Activated T-helper 1 cell treated with anti-CD3 and anti-CD28 coated beads, Interleukin-12 subunit alpha, Interleukin-12 subunit beta, Interleukin-2, Interleukin-4 antibody, amounts not matched to agents 30 ng/mL and 10 ng/mL and 1 ng/mL, durations not matched to agents 14 hours and 24 hours and 36 hours (primary cell): ENCODE data around the gene HMGCLL1. TPM values are rescaled to one million over a fixed set of nuclear protein-coding genes. Genes with fewer than 3 reads are reported as not detected.

Source experiments
- DNase-seq: peaks from one replicate; pipeline ENCODE4 v3.0.0; 2021; ENCODE audit warnings: low spot score
- H3K27ac Mint-ChIP-seq: one replicate; pipeline ENCODE4 v1.8.0; 2021; ENCODE audit warnings: mild to moderate bottlenecking, mixed read lengths
- H3K27me3 Mint-ChIP-seq: one replicate; pipeline ENCODE4 v1.8.0; 2022; ENCODE audit warnings: mild to moderate bottlenecking, moderate library complexity, mixed read lengths; ENCODE audit not compliant: insufficient read depth
- H3K36me3 Mint-ChIP-seq: one replicate; pipeline ENCODE4 v1.8.0; 2021; ENCODE audit warnings: low read depth, mixed read lengths
- H3K4me1 Mint-ChIP-seq: one replicate; pipeline ENCODE4 v1.8.0; 2021; ENCODE audit warnings: low read depth, mixed read lengths
- H3K4me3 Mint-ChIP-seq: one replicate; pipeline ENCODE4 v1.8.0; 2021; ENCODE audit warnings: mild to moderate bottlenecking, moderate library complexity, mixed read lengths
- H3K9me3 Mint-ChIP-seq: one replicate; pipeline ENCODE4 v1.8.0; 2021; ENCODE audit warnings: mixed read lengths
- intact Hi-C: fragments of 100-400 bp; cut with micrococcal nuclease; formaldehyde crosslinking; loops from one replicate; pipeline ENCODE4 v1.15.1; 2024
- total RNA-seq: library from RNA; stranded (reverse); gene quantifications from 2 replicates; pipeline ENCODE4 v1.2.3, GENCODE V29; 2022

Gene HMGCLL1
- not detected in 2 replicates for total RNA-seq

DNA sequence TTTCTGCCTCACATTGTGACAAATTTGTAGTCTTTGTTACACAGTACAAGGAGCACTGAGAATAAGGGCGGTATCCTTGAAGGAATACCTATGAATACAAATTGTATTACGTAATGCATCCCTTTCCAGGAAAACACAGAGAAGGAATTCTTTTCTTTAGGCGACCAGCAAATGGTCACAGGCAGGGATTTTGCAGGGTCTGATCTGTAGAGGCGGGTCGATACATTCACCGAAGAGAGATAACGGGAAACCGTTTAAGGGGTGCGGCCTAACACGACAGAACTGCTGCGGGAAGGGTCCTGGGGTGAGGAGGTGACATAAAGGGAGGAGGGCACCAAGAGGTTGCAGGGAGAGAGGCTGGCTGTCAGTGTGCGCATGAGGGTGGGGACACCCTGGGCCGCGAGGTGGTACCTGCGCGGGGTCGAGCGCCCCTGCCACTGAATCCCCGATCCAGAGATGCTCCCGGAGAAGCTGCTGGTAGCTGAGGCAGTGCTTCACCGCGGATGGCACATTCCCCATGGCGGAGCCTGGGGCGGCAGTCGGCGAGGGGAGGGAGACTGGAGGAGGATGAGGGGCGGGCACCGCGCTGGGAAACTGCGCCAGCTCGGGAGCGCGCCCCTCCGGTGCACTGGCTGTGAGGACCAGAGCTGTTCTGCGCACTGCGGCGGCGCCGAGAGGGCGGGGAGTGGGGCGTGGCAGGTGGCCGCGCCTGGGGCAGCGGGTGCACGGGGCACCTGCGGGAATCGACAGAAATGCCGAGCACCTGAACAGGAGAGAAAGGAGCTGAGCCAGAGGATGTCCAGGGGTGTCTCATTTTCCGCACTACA lies at the start of gene HMGCLL1:
Gene HMGCLL1, minus strand, starts transcription at position 656 of the 827 bp plus-strand sequence. Its CDS starts 137 bp downstream, at position 519.
- Mint-ChIP-seq H3K4me1 (no peaks in the 10 kb centered on the region), H3K9me3 (no peaks in the 10 kb centered on the region), H3K27me3 (peaks cover 5% of the 10 kb centered on the region), H3K36me3 (no peaks in the 10 kb centered on the region), H3K27ac (no peak within 1 kb of the TSS), H3K4me3 (no peak within 1 kb of the TSS)
- intact Hi-C loops, result no loop called here
- DNase-seq, result no peak

DNA sequence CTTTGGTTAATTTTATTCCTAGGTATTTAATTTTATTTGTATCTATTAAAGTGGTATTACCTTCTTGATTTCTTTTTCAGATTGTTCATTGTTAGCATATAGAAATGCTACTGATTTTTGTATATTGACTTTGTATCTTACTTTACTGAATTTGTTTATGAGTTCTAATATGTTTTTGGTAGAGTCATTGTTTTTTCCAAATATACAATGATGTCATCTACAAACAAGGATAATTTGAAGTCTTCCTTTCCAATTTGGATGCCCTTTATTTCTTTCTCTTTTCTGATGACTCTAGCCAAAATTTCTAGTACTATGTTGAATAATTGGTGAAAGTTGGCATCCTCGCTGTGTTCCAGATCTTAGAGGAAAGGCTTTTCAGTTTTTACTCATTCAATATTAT lies 43.0 kb upstream of the HMGCLL1 start:
- no peaks in the 10 kb centered on the region for H3K36me3 Mint-ChIP-seq
- H3K9me3 Mint-ChIP-seq, result no peaks in the 10 kb centered on the region
- no peaks in the 10 kb centered on the region for H3K4me1 Mint-ChIP-seq
- no peak overlapping the region for H3K27ac Mint-ChIP-seq
- intact Hi-C loops, result no loop called here
- no peaks in the 10 kb centered on the region for H3K27me3 Mint-ChIP-seq
- no peak overlapping the region for H3K4me3 Mint-ChIP-seq
- DNase-seq, result no peak

DNA sequence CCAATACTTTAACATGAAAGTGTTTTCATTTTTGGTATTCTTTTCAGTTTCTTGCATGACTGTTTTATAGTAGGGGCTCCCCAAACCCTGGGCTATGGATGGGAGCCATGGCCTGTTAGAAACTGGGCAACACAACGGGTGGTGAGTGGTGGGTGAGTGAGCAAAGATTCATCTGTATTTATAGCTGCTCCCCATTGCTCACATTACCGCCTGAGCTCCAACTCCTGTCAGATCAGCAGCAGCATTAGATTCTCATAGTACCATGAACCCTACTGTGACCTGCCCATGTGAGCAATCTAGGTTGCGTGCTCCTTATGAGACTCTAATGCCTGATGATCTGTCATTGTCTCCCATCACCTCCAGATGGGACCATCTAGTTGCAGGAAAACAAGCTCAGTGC lies 42.3 kb upstream of the HMGCLL1 start:
- no peaks in the 10 kb centered on the region for H3K27me3 Mint-ChIP-seq
- intact Hi-C loops, result no loop called here
- no peaks in the 10 kb centered on the region for H3K4me1 Mint-ChIP-seq
- no peaks in the 10 kb centered on the region for H3K9me3 Mint-ChIP-seq
- no peak for DNase-seq
- no peaks in the 10 kb centered on the region for H3K36me3 Mint-ChIP-seq
- no peak overlapping the region for H3K4me3 Mint-ChIP-seq
- no peak overlapping the region for H3K27ac Mint-ChIP-seq

DNA sequence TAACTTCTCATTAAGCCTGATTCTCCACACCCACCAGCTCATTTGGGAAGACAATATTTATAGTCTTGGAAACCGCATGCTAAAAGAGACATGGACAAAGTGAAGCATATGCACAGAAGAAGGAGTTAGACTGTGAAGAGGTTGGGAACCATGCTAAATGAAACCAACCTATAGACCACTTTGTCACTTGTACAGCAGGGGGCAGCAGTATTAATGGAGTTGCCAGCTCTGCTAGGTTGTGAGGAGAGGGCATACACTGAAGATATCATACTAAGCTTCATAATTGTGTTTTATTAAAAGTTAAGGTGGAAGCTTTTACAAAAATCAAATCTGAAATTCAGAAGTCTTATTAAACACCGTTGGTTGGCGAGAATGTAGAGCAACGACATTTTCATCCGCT lies 38.3 kb upstream of the HMGCLL1 start:
- DNase-seq, result no peak
- H3K9me3 Mint-ChIP-seq, result peaks cover 10% of the 10 kb centered on the region
- no peaks in the 10 kb centered on the region for H3K4me1 Mint-ChIP-seq
- H3K27me3 Mint-ChIP-seq, result no peaks in the 10 kb centered on the region
- no peaks in the 10 kb centered on the region for H3K36me3 Mint-ChIP-seq
- intact Hi-C loops, result no loop called here
- no peak overlapping the region for H3K4me3 Mint-ChIP-seq
- no peak overlapping the region for H3K27ac Mint-ChIP-seq

GRCh38 chr6:55604021-55604420 lies 25.0 kb upstream of the HMGCLL1 start:
- no peak overlapping the region for H3K27ac Mint-ChIP-seq
- no peak overlapping the region for H3K4me3 Mint-ChIP-seq
- no peak for DNase-seq
- no peaks in the 10 kb centered on the region for H3K36me3 Mint-ChIP-seq
- intact Hi-C loops, result no loop called here
- H3K9me3 Mint-ChIP-seq, result no peaks in the 10 kb centered on the region
- no peaks in the 10 kb centered on the region for H3K4me1 Mint-ChIP-seq
- no peaks in the 10 kb centered on the region for H3K27me3 Mint-ChIP-seq

- Mint-ChIP-seq H3K4me1 (no peaks in the 10 kb centered on the region), H3K27ac (no peak overlapping the region), H3K27me3 (no peaks in the 10 kb centered on the region), H3K9me3 (no peaks in the 10 kb centered on the region), H3K36me3 (no peaks in the 10 kb centered on the region), H3K4me3 (no peak overlapping the region)
- DNase-seq, result no peak
- intact Hi-C loops, result no loop called here
Measured at GRCh38 chr6:55601120-55601519, 22.1 kb upstream of the HMGCLL1 start.

DNA sequence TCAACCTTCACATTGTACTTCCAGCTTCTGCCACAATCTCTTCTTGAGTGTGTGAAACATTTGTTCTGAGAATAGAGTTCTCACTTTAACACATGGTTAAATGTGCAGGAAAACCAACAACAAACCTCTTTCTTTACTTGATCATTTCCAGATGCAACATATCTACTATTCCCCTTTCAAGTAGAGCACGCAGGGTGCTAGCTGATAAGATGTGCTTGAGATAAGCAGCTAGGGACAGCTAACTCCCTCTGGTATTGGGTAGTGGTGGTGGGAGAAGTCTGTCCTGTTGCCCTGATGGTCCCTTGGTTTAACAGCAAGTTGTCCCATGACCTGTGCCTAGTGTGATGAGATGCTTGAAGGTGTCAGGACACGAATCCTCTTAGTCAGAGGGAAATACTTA lies 15.4 kb upstream of the HMGCLL1 start:
- Mint-ChIP-seq H3K4me3 (no peak overlapping the region), H3K27ac (no peak overlapping the region), H3K4me1 (no peaks in the 10 kb centered on the region), H3K36me3 (no peaks in the 10 kb centered on the region), H3K27me3 (no peaks in the 10 kb centered on the region), H3K9me3 (no peaks in the 10 kb centered on the region)
- DNase-seq, result no peak
- intact Hi-C loops, result no loop called here

DNA sequence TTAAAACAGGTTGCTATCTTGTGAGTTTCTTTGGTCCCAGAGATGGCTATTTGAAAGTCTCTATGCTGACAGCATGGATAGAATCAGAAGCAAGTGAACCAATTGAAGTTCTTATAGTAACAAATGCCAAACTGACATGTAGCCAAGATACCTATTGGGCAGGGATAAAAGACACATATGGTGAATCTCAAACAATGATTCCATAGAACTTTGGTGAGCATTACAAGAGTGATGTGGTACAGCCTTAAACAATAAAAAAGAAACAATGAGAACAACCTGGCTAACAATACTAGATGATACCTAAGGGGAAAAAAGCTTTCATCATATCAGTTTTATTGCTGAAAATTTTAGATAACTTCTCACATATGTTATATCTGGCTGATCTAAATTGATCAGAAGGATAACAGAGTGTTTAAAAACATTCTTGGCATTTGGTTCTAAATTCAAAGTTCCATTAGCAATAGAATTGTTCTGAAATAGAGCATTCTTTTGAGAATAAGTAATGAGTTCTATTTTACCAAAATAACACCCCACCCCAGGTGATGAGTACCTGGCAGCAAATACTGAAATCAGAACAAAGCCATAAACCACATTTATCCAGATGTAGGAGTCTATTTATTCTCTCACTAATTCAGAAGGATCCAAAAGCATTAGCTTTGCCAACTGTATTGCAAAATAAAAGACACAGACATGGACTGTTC lies 5.8 kb upstream of the HMGCLL1 start:
- Mint-ChIP-seq H3K4me3 (no peak overlapping the region), H3K4me1 (no peaks in the 10 kb centered on the region), H3K36me3 (no peaks in the 10 kb centered on the region), H3K27me3 (no peaks in the 10 kb centered on the region), H3K27ac (no peak overlapping the region), H3K9me3 (no peaks in the 10 kb centered on the region)
- intact Hi-C loops, result no loop called here
- no peak for DNase-seq

DNA sequence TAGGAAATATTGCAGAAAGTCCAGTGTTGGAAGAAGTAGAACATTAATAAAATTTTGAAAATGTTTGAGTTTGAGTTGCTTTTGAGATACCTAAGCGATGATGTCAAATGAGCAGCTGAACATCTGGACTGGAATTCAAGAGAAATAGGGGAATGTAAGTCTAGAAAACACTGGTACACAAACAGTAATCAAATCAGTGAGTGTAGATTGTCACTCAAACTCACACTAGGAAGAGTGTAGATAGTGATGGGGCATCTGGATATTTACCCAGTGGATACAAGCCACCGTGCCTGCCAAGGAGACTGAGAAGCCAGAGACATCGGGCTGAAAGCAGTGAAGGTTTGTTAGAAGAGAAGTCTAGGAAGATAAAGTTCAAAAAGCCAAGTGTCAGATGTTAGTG lies 2.2 kb downstream of the HMGCLL1 start:
- Mint-ChIP-seq H3K4me1 (no peaks in the 10 kb centered on the region), H3K9me3 (no peaks in the 10 kb centered on the region), H3K36me3 (no peaks in the 10 kb centered on the region), H3K27ac (no peak overlapping the region), H3K4me3 (no peak overlapping the region), H3K27me3 (peaks cover 5% of the 10 kb centered on the region)
- no peak for DNase-seq
- intact Hi-C loops, result no loop called here

DNA sequence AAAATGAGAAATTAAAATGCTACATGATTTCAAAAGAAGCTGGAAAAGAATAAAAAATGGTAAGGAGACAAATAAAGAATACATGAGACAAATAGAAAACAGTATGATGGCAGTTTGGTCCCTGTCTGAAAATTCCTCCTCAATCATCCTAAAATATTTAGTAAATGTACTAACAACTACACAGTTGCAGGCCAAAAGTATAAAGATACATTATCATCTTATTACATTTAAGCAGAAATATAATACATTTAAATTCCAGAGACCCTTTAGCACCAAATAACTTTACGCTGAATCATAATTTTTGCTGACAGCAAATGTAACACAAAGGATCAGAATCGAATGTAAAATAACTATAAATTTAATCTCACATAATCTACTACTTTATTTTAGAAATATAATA lies 4.4 kb downstream of the HMGCLL1 start:
- Mint-ChIP-seq H3K36me3 (no peaks in the 10 kb centered on the region), H3K27ac (no peak overlapping the region), H3K9me3 (no peaks in the 10 kb centered on the region), H3K27me3 (peaks cover 5% of the 10 kb centered on the region), H3K4me1 (no peaks in the 10 kb centered on the region), H3K4me3 (no peak overlapping the region)
- intact Hi-C loops, result no loop called here
- DNase-seq, result no peak

GRCh38 chr6:55569638-55570037 lies 9.4 kb downstream of the HMGCLL1 start:
- intact Hi-C loops, result no loop called here
- Mint-ChIP-seq H3K27me3 (no peaks in the 10 kb centered on the region), H3K4me3 (no peak overlapping the region), H3K4me1 (no peaks in the 10 kb centered on the region), H3K36me3 (no peaks in the 10 kb centered on the region), H3K27ac (no peak overlapping the region), H3K9me3 (no peaks in the 10 kb centered on the region)
- DNase-seq, result no peak

DNA sequence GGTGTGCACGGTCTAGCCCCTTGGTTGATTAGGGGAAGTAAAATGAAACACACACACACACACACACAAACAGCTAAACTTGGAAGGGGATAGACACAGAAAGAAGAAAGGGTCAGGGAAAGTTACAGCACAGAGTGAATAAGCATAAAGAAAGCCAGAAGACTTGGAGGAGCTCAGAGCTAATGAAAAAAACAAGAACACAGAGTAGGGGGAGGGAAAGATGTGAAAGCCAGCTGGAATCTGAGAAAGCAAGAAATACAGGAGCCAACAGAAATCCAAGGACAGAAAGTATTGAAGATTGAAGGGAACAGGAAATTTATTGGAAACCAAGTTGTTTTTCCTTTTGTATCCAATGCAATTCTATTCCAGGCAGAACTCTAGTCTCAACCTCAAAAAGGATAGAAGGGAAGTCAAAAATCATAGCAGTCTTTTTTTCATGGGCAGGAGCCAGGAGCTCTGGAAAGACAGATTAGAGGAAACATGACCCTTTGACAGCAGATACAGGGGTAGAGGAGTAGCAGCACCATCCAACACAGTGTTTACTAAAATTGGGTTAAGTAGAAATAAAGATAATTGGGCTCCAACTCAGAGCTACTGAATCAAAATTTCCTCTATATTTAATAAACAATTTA lies 10.1 kb downstream of the HMGCLL1 start:
- Mint-ChIP-seq H3K27ac (no peak overlapping the region), H3K9me3 (no peaks in the 10 kb centered on the region), H3K27me3 (no peaks in the 10 kb centered on the region), H3K4me3 (no peak overlapping the region), H3K4me1 (no peaks in the 10 kb centered on the region), H3K36me3 (no peaks in the 10 kb centered on the region)
- intact Hi-C loops, result no loop called here
- DNase-seq, result no peak

GRCh38 chr6:55567558-55567957 lies 11.4 kb downstream of the HMGCLL1 start:
- Mint-ChIP-seq H3K9me3 (no peaks in the 10 kb centered on the region), H3K27ac (no peak overlapping the region), H3K27me3 (no peaks in the 10 kb centered on the region), H3K4me3 (no peak overlapping the region), H3K4me1 (no peaks in the 10 kb centered on the region), H3K36me3 (no peaks in the 10 kb centered on the region)
- intact Hi-C loops, result no loop called here
- DNase-seq, result no peak
